HepG2 (cell line): ENCODE data around the gene ZNF181. TPM values are rescaled to one million over a fixed set of nuclear protein-coding genes. Genes with fewer than 3 reads are reported as not detected.

ENCODE experiments used
- ATAC-seq: fragments of 200-7000 bp; cut with Tn5 transposase; 3 replicates; pipeline ENCODE4 v1.9.1; 2020; ENCODE audit warnings: mild to moderate bottlenecking, moderate library complexity
- BruUV-seq: library from RNA; stranded (reverse); fragments of 400-500 nt; replicated peaks from 2 replicates; lab custom pipeline; 2021; lab: Mats Ljungman, UMichigan
- CTCF ChIA-PET: fragments of 300-600 bp; formaldehyde crosslinking; extraction: SDS; loops from one replicate; lab custom pipeline; 2021; ENCODE audit warnings: low total read pairs, inconsistent platforms, low intra/inter-chr PET ratio; lab: Yijun Ruan, JAX
- POLR2A ChIA-PET: fragments of 350-600 bp; sonication (Branson Sonifier 250); formaldehyde crosslinking; loops from one replicate; lab custom pipeline; 2020; ENCODE audit warnings: antibody characterized with exemption, inconsistent platforms; lab: Yijun Ruan, JAX
- DNase-seq: peaks from one replicate; pipeline ENCODE4 v3.0.0-alpha.2; 2015; ENCODE audit warnings: low spot score
- FAIRE-seq: peaks from 3 replicates; lab custom pipeline; 2011; peaks lifted over from hg19 to GRCh38; lab: Jason Lieb, UNC
- H2AFZ ChIP-seq: one replicate; pipeline ENCODE4 v1.6.1; 2011; ENCODE audit warnings: low read length, inconsistent platforms
- H3K27ac ChIP-seq: fragments of 300-600 bp; 3 replicates; pipeline ENCODE4 v1.8.0; 2011; ENCODE audit warnings: mixed run types, mild to moderate bottlenecking, mixed read lengths, low read length, inconsistent platforms; ENCODE audit not compliant: insufficient read depth; ENCODE audit errors: extremely low read length
- H3K27me3 ChIP-seq, 2 experiments: fragments of 200-600 bp in 1 of 2; 2 replicates in 1 of 2; 3 replicates in 1 of 2; pipeline versions ENCODE4 v1.6.0 to v1.8.0; 2011; ENCODE audit warnings: low read length in 2 of 2, mild to moderate bottlenecking in 2 of 2, moderate library complexity in 2 of 2, inconsistent platforms in 1 of 2; ENCODE audit not compliant: insufficient read depth in 2 of 2, control insufficient read depth in 1 of 2
- H3K36me3 ChIP-seq, 2 experiments: fragments of 200-600 bp in 1 of 2; replicated peaks in 1 of 2; 2 replicates in 1 of 2; 3 replicates in 1 of 2; pipeline versions ENCODE4 v1.5.1 to v1.8.0; 2011; ENCODE audit warnings: low read length in 2 of 2, inconsistent platforms in 1 of 2; ENCODE audit not compliant: insufficient read depth in 2 of 2, control insufficient read depth in 1 of 2
- H3K4me1 ChIP-seq: 2 replicates; pipeline ENCODE4 v1.5.1; 2012; ENCODE audit warnings: low read length, inconsistent platforms; ENCODE audit not compliant: insufficient read depth
- H3K4me2 ChIP-seq: 2 replicates; pipeline ENCODE4 v1.6.0; 2011; ENCODE audit warnings: low read depth, low read length, inconsistent platforms
- H3K4me3 ChIP-seq, 3 experiments: fragments of 200-600 bp in 1 of 3; sonication (generic), shearing (Covaris generic) in 1 of 3; replicated peaks in 1 of 3; 2 replicates each; pipeline ENCODE4 v1.5.1; 2011 to 2016; ENCODE audit warnings: low read length in 3 of 3, inconsistent platforms in 2 of 3, low read depth in 2 of 3, mild to moderate bottlenecking in 2 of 3, control low read depth in 1 of 3, mixed read lengths in 1 of 3; ENCODE audit not compliant: insufficient read depth in 1 of 3
- H3K79me2 ChIP-seq: one replicate; pipeline ENCODE4 v1.6.1; 2011; ENCODE audit warnings: low read length, inconsistent platforms; ENCODE audit not compliant: insufficient read depth
- H3K9ac ChIP-seq: 2 replicates; pipeline ENCODE4 v1.6.0; 2011; ENCODE audit warnings: mild to moderate bottlenecking, low read depth, low read length, inconsistent platforms; ENCODE audit not compliant: insufficient read depth
- H3K9me3 ChIP-seq: 2 replicates; pipeline ENCODE4 v1.5.1; 2012; ENCODE audit warnings: mild to moderate bottlenecking, low read length
- H4K20me1 ChIP-seq: 2 replicates; pipeline ENCODE4 v1.6.0; 2011; ENCODE audit warnings: inconsistent platforms, mild to moderate bottlenecking, low read length, moderate library complexity; ENCODE audit not compliant: insufficient read depth
- FLYWCH1 ChIP-seq: sonication (generic); formaldehyde crosslinking; IDR thresholded peaks from 2 replicates; pipeline ENCODE4 v1.8.1; 2023; ENCODE audit warnings: mild to moderate bottlenecking, missing genetic modification reagents
- LRRFIP1 ChIP-seq: sonication (generic); formaldehyde crosslinking; conservative IDR thresholded peaks from 2 replicates; pipeline ENCODE4 v1.4.0; 2020; ENCODE audit warnings: missing genetic modification reagents
- MLLT10 ChIP-seq: sonication (generic); formaldehyde crosslinking; IDR thresholded peaks from 2 replicates; pipeline ENCODE4 v1.4.0; 2020; ENCODE audit warnings: missing genetic modification reagents
- ZNF660 ChIP-seq: sonication (generic); formaldehyde crosslinking; IDR thresholded peaks from 2 replicates; pipeline ENCODE4 v1.5.1; 2020; ENCODE audit warnings: mild to moderate bottlenecking, low read depth, missing genetic modification reagents, borderline replicate concordance
- WGBS: methylation state at CpG from one replicate; pipeline ENCODE4 v1.1.6; 2017; ENCODE audit warnings: low lambda C conversion rate; 5-methylcytosine and 5-hydroxymethylcytosine counted together
- in situ Hi-C: cut with HindIII; loops from 2 replicates; pipeline ENCODE4 v1.10.0; 2017; ENCODE audit warnings: low pct_unique_long_range_greater_than_20kb; ENCODE audit not compliant: extremely low pct_ligation_motif_present
- intact Hi-C: fragments of 100-400 bp; cut with micrococcal nuclease; formaldehyde crosslinking; loops from one replicate; pipeline ENCODE4 v1.10.0; 2022; ENCODE audit not compliant: unreplicated experiment
- polyA plus RNA-seq, 8 experiments: library from polyadenylated mRNA; depleted of rRNA in 3 of 8; stranded (reverse) in 7 of 8; unstranded in 1 of 8; fragments of >200 nt; fragmentation: Illumina TruSeq in 4 of 8; extraction: Trizol in 4 of 8; gene quantifications; 2 replicates each; pipeline versions ENCODE4 v1.2.1 to v1.2.3, GENCODE V29; 2011 to 2016; ENCODE audit warnings: low read depth in 4 of 8, missing spikeins in 1 of 8, mixed read lengths in 1 of 8; ENCODE audit not compliant: insufficient read depth in 1 of 8
- total RNA-seq, 5 experiments: library from RNA; depleted of rRNA; stranded (reverse); fragments of >200 nt; fragmentation: Illumina TruSeq; extraction: Trizol; gene quantifications; 2 replicates each; pipeline ENCODE4 v1.2.3, GENCODE V29; 2016; ENCODE audit warnings: low read depth in 1 of 5
- TF ChIP-seq, protein P1 (sequence below), 2 experiments: fragments of 450-650 bp in 1 of 2; sonication (generic) in 1 of 2; formaldehyde crosslinking; IDR thresholded peaks; 2 replicates each; pipeline versions ENCODE4 v1.5.0 to v1.8.0; 2020 to 2022; ENCODE audit warnings: mild to moderate bottlenecking in 1 of 2, missing genetic modification reagents in 1 of 2
- TF ChIP-seq, protein P2 (sequence below): sonication (generic); formaldehyde crosslinking; IDR thresholded peaks from 2 replicates; pipeline ENCODE4 v1.8.0; 2022; ENCODE audit warnings: missing genetic modification reagents, mild to moderate bottlenecking, moderate library complexity, borderline replicate concordance

The ZNF181 gene
- total and polyA plus RNA-seq, 2 of the 13 experiments (the other 11 are each of a cell fraction or from before 2014, with no cell fraction given) = 10.6 to 15.5 TPM

DNA sequence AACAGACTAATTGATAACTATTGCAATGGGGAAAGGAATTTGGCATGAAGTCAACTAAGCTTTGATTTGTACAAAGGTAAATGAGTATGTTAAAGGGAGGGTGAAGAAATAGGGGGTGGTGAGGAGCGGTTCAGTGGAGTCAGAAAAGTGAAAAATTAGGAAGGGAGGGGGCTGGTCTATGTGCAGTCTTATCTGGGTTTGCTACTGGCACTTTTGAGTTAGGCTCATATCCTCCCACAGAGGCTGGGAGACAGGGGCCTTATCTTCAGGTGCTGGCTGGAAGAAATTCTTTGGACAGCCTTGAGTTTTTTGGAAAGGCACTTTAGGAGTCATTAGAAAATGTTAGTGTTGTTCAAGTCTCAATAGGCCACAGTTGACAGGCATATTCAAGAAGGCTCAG is 45.5 kb upstream of the ZNF181 start (continued):
- TF ChIP-seq LRRFIP1 (CRISPR knock-in tag) (no peak), FLYWCH1 (no peak), ZNF660 (CRISPR knock-in tag) (no peak)
- TF ChIP-seq, protein P1, sequence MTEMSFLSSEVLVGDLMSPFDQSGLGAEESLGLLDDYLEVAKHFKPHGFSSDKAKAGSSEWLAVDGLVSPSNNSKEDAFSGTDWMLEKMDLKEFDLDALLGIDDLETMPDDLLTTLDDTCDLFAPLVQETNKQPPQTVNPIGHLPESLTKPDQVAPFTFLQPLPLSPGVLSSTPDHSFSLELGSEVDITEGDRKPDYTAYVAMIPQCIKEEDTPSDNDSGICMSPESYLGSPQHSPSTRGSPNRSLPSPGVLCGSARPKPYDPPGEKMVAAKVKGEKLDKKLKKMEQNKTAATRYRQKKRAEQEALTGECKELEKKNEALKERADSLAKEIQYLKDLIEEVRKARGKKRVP (CRISPR knock-in tag; IDR thresholded peaks at IDR 0.05) = no peak

DNA sequence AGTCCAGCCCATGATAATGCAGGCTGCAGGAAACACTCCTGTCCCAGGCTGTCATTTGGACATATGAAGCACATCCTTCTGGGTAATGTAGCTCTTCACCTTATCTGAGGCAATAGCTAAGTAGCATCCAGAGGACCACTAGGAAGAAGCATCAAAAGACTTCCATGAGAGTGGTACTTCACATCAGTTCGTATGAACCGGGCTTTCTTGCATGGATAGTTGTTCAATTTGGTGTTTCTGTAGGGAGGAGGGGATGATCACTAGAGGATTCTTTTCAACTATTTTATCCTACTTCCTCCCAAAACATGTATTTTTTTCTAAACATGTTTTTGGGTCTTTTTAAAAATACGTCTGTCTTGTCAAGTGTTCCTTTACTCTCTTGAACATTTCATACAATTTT is 43.7 kb upstream of the ZNF181 start:
- DNase-seq (no peak), FAIRE-seq (no peak), ATAC-seq (no peak)
- Histone ChIP-seq H3K4me1 (no peaks in the 10 kb centered on the region), H2AFZ (no peak overlapping the region), H3K27me3 (no peaks in the 10 kb centered on the region; a peak in 1 of 5 replicates), H3K4me3 (no peak overlapping the region), H4K20me1 (no peaks in the 10 kb centered on the region), H3K27ac (no peak overlapping the region), H3K79me2 (no peaks in the 10 kb centered on the region), H3K36me3 (no peaks in the 10 kb centered on the region), H3K9me3 (peaks cover 6% of the 10 kb centered on the region), H3K4me2 (no peak overlapping the region), H3K9ac (no peak overlapping the region)
- POLR2A ChIA-PET = no interaction called here
- CTCF ChIA-PET = no interaction called here
- no peak for TF ChIP-seq MLLT10
- TF ChIP-seq, protein P2, sequence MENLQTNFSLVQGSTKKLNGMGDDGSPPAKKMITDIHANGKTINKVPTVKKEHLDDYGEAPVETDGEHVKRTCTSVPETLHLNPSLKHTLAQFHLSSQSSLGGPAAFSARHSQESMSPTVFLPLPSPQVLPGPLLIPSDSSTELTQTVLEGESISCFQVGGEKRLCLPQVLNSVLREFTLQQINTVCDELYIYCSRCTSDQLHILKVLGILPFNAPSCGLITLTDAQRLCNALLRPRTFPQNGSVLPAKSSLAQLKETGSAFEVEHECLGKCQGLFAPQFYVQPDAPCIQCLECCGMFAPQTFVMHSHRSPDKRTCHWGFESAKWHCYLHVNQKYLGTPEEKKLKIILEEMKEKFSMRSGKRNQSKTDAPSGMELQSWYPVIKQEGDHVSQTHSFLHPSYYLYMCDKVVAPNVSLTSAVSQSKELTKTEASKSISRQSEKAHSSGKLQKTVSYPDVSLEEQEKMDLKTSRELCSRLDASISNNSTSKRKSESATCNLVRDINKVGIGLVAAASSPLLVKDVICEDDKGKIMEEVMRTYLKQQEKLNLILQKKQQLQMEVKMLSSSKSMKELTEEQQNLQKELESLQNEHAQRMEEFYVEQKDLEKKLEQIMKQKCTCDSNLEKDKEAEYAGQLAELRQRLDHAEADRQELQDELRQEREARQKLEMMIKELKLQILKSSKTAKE (CRISPR knock-in tag) = no peak
- intact Hi-C loops (no loop called here), in situ Hi-C loops (no loop called here)
- 1% methylated on average over 3 of the region's 3 CpGs for WGBS
- no TSS peak for BruUV-seq
